ENCODE results near the gene ASB11. TPM values are rescaled to one million over a fixed set of nuclear protein-coding genes. Genes with fewer than 3 reads are reported as not detected.

ASB11 gene
- total RNA-seq, 1 experiment from 2014 or later = not detected

DNA sequence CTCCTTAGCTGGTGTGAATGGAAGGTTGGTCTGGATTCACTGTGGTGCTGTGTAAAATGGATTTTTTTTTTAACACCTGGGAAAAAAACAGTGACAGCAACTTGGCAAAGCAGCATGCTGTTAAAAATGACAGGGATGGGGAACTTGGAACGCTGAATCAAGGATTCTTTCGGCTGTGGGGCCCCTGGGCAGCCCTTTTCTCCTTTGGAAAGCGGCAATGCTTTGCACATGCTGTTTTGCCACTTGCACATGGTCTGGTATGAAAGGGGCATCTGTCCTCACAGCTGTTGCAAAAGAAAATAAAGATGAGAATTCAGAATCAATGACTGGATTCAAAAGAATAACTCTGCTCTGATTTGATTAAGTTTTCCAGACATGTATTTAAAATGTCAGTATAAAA is 30.5 kb upstream of the ASB11 start:
- no peak overlapping the region for H3K4me3 ChIP-seq (ENCODE audit: low read depth, low read length)
- Mint-ChIP-seq H3K4me1 (ENCODE audit: low read depth, unreplicated experiment) (no peaks in the 10 kb centered on the region), H3K9me3 (ENCODE audit: unreplicated experiment) (no peaks in the 10 kb centered on the region), H3K27me3 (ENCODE audit: insufficient read depth, unreplicated experiment) (peaks cover 6% of the 10 kb centered on the region), H3K4me3 (ENCODE audit: unreplicated experiment) (no peak overlapping the region), H3K36me3 (ENCODE audit: insufficient read depth, unreplicated experiment) (no peaks in the 10 kb centered on the region), H3K27ac (ENCODE audit: unreplicated experiment) (no peak overlapping the region)
- ChIA-PET CTCF (no interaction called here), POLR2A (no interaction called here)
- TF ChIP-seq, protein P1, sequence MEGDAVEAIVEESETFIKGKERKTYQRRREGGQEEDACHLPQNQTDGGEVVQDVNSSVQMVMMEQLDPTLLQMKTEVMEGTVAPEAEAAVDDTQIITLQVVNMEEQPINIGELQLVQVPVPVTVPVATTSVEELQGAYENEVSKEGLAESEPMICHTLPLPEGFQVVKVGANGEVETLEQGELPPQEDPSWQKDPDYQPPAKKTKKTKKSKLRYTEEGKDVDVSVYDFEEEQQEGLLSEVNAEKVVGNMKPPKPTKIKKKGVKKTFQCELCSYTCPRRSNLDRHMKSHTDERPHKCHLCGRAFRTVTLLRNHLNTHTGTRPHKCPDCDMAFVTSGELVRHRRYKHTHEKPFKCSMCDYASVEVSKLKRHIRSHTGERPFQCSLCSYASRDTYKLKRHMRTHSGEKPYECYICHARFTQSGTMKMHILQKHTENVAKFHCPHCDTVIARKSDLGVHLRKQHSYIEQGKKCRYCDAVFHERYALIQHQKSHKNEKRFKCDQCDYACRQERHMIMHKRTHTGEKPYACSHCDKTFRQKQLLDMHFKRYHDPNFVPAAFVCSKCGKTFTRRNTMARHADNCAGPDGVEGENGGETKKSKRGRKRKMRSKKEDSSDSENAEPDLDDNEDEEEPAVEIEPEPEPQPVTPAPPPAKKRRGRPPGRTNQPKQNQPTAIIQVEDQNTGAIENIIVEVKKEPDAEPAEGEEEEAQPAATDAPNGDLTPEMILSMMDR (IDR thresholded peaks at IDR 0.05; ENCODE audit: insufficient read depth in 1 of 2, low read depth in 1 of 2, low read length in 1 of 2, severe bottlenecking in 1 of 2, unreplicated experiment in 1 of 2) = no peak
- no peaks in the 10 kb centered on the region for H3K36me3 ChIP-seq (ENCODE audit: control insufficient read depth, insufficient read depth, low read length)
- DNase-seq = no peak
- H3K9me3 ChIP-seq = no peaks in the 10 kb centered on the region
- intact Hi-C loops (cut with micrococcal nuclease; ENCODE audit: unreplicated experiment) = loop anchor here (10.0 kb wide), 1 partner anchor 299 kb away; no protein-coding TSS in a partner anchor
- H3K27me3 ChIP-seq (replicated peaks; ENCODE audit: control insufficient read depth, insufficient read depth, low read length) = no peaks in the 10 kb centered on the region
- H3K4me1 ChIP-seq = 0 out of 2 replicates have a peak, but pooled peaks cover 3% of the 10 kb centered on the region
- BruUV-seq (replicated peaks) = no TSS peak

DNA sequence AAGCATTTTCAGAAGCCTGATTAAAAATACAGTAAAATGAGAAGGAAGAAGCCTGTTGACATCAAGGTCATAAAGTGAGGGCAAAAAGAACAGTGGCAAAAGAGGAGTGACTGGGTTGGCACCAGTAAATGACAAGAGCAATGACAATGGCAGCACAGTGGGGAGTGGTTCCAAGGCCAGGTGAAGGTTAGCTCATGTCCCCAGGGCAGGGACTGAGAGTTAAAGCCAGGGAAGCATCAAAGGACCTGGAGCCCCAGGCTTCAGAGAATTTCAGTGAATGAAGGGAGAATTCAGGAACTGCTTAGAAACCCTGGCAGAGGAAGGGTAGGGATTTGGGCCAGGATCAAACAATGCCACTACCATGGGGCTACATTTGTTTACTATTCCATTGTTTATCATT is 28.7 kb upstream of the ASB11 start:
- no peaks in the 10 kb centered on the region for H3K9me3 Mint-ChIP-seq (ENCODE audit: unreplicated experiment)
- Histone ChIP-seq H3K4me3 (ENCODE audit: low read depth, low read length) (no peak overlapping the region), H3K9me3 (no peaks in the 10 kb centered on the region), H3K27me3 (replicated peaks; ENCODE audit: control insufficient read depth, insufficient read depth, low read length) (no peaks in the 10 kb centered on the region), H3K36me3 (ENCODE audit: control insufficient read depth, insufficient read depth, low read length) (no peaks in the 10 kb centered on the region), H3K4me1 (0 out of 2 replicates have a peak, but pooled peaks cover 3% of the 10 kb centered on the region)
- TF ChIP-seq, protein P1 (IDR thresholded peaks at IDR 0.05; ENCODE audit: insufficient read depth in 1 of 2, low read depth in 1 of 2, low read length in 1 of 2, severe bottlenecking in 1 of 2, unreplicated experiment in 1 of 2) = no peak
- intact Hi-C loops (cut with micrococcal nuclease; ENCODE audit: unreplicated experiment) = loop anchor here (10.0 kb wide), 1 partner anchor 301 kb away; no protein-coding TSS in a partner anchor
- no peak overlapping the region for H3K27ac Mint-ChIP-seq (ENCODE audit: unreplicated experiment)
- POLR2A ChIA-PET = no interaction called here
- H3K27me3 Mint-ChIP-seq (ENCODE audit: insufficient read depth, unreplicated experiment) = peaks cover 10% of the 10 kb centered on the region
- DNase-seq = no peak
- BruUV-seq (replicated peaks) = no TSS peak
- CTCF ChIA-PET = no interaction called here
- no peak overlapping the region for H3K4me3 Mint-ChIP-seq (ENCODE audit: unreplicated experiment)
- H3K4me1 Mint-ChIP-seq (ENCODE audit: low read depth, unreplicated experiment) = no peaks in the 10 kb centered on the region
- no peaks in the 10 kb centered on the region for H3K36me3 Mint-ChIP-seq (ENCODE audit: insufficient read depth, unreplicated experiment)

DNA sequence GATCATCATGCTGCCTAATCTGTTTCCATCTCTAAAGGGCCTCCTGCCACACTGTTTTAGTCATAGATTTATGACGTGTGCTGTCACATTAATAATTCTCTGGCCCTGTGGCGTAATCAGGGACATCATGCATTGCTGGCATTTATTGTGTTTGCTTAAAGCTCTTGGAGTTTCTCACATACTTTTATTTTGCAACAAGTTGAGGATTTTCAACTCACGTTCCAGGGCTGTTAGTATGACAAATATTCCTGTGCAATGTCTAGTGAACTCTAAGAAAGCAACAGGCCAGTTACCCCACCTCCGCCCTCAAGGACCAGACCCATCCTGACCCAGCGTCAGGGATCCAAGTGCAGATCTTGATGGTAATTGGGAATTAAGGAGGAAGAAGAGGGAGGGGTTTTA is 27.6 kb upstream of the ASB11 start:
- Mint-ChIP-seq H3K27me3 (ENCODE audit: insufficient read depth, unreplicated experiment) (peaks cover 6% of the 10 kb centered on the region), H3K9me3 (ENCODE audit: unreplicated experiment) (no peaks in the 10 kb centered on the region), H3K27ac (ENCODE audit: unreplicated experiment) (no peak overlapping the region), H3K4me1 (ENCODE audit: low read depth, unreplicated experiment) (no peaks in the 10 kb centered on the region), H3K36me3 (ENCODE audit: insufficient read depth, unreplicated experiment) (no peaks in the 10 kb centered on the region), H3K4me3 (ENCODE audit: unreplicated experiment) (no peak overlapping the region)
- DNase-seq = peak; percentile 61 to 65
- BruUV-seq (replicated peaks) = no TSS peak
- no peaks in the 10 kb centered on the region for H3K9me3 ChIP-seq
- POLR2A ChIA-PET = interaction anchor here (0.6 to 0.7 kb wide), 2 partner anchors 9 to 284 kb away, joined by 3 to 7 read pairs; no protein-coding TSS in a partner anchor
- H3K4me3 ChIP-seq (ENCODE audit: low read depth, low read length) = no peak overlapping the region
- intact Hi-C loops (cut with micrococcal nuclease; ENCODE audit: unreplicated experiment) = loop anchor here (1.0 to 10.0 kb wide), 2 partner anchors 43 to 302 kb away; no protein-coding TSS in a partner anchor
- CTCF ChIA-PET = no interaction called here
- no peaks in the 10 kb centered on the region for H3K27me3 ChIP-seq (replicated peaks; ENCODE audit: control insufficient read depth, insufficient read depth, low read length)
- H3K4me1 ChIP-seq = 0 out of 2 replicates have a peak, but pooled peaks cover 3% of the 10 kb centered on the region
- no peaks in the 10 kb centered on the region for H3K36me3 ChIP-seq (ENCODE audit: control insufficient read depth, insufficient read depth, low read length)
- TF ChIP-seq, protein P1 (IDR thresholded peaks at IDR 0.05; ENCODE audit: insufficient read depth in 1 of 2, low read depth in 1 of 2, low read length in 1 of 2, severe bottlenecking in 1 of 2, unreplicated experiment in 1 of 2) = no peak
